ENCODE results near the gene C1orf21.

DNA sequence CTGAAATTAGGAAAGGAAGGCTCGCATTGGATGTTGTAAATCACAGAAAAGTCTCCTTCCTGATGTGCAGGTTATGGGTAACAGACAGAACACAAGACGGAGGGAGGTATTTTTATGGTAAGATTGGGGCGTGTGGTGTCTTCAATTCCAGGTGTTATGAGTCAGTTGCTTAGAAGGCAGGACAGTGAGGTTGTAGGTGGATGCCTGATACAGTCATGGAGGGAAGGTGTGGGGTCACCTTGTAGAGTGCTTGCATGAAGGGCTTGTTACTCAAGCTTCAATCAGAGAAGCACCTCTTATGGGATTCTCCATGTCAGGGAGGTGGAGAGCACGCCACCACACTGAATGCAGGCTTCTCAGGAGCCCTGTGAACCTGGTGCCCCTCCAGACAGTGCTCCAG is 63.1 kb downstream of the C1orf21 start:
- TF ChIP-seq, protein P1, sequence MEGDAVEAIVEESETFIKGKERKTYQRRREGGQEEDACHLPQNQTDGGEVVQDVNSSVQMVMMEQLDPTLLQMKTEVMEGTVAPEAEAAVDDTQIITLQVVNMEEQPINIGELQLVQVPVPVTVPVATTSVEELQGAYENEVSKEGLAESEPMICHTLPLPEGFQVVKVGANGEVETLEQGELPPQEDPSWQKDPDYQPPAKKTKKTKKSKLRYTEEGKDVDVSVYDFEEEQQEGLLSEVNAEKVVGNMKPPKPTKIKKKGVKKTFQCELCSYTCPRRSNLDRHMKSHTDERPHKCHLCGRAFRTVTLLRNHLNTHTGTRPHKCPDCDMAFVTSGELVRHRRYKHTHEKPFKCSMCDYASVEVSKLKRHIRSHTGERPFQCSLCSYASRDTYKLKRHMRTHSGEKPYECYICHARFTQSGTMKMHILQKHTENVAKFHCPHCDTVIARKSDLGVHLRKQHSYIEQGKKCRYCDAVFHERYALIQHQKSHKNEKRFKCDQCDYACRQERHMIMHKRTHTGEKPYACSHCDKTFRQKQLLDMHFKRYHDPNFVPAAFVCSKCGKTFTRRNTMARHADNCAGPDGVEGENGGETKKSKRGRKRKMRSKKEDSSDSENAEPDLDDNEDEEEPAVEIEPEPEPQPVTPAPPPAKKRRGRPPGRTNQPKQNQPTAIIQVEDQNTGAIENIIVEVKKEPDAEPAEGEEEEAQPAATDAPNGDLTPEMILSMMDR (IDR thresholded peaks at IDR 0.05; ENCODE audit: low read length): no peak
- TF ChIP-seq EZH2 (IDR thresholded peaks at IDR 0.05; ENCODE audit: borderline replicate concordance, low read length): no peak
